ENCODE data around the gene BLACAT1. TPM values are rescaled to one million over a fixed set of nuclear protein-coding genes. Genes with fewer than 3 reads are reported as not detected.
A peak's percentile ranks its signal among the peaks of the same experiment; 100 is the strongest.
"Not testable (repeated sequence)": the region's sequence is repeated elsewhere in the genome, so short reads cannot be mapped to it uniquely, and the experiment has no call there.

Gene BLACAT1
- total RNA-seq, 4 donors from 2014 or later = 0.29 to 2.3 (median 0.99) TPM

- 81 to 88% methylated on average over 6 of the region's 6 CpGs for WGBS, 2 donors
These were observed 30.4 kb upstream of the BLACAT1 start for GRCh38 chr1:205486258-205486657.

GRCh38 chr1:205484985-205485967 is 29.4 kb upstream of the BLACAT1 start:
- Histone ChIP-seq H3K4me1 (peaks cover 8 to 30% (median 14%) of the 10 kb centered on the region in 3 donors), H3K9me3 (no peaks in the 10 kb centered on the region), H3K4me3 (no peak overlapping the region), H3K36me3 (no peaks in the 10 kb centered on the region), H3K27me3 (peaks cover 0 to 98% (median 5%) of the 10 kb centered on the region in 4 donors), H3K27ac (no peak overlapping the region)
- DNase-seq = no peak
- peak; percentile 83 to 97 (median 96) for TF ChIP-seq CTCF (IDR thresholded peaks at IDR 0.05)
- no peak for TF ChIP-seq POLR2A (IDR thresholded peaks at IDR 0.05)
- intact Hi-C loops (cut with DNase I) = loop anchor here (5.0 to 10.0 kb wide), 3 partner anchors 42 to 130 kb away; partner anchors contain the start of gene KLHDC8A
- WGBS, 2 donors = 38 to 47% methylated on average over 10 to 11 of the region's 13 CpGs

More at GRCh38 chr1:205486258-205486657, 30.4 kb upstream of the BLACAT1 start:
- TF ChIP-seq POLR2A (IDR thresholded peaks at IDR 0.05) (no peak), CTCF (IDR thresholded peaks at IDR 0.05) (no peak)
- H3K4me3 ChIP-seq = no peak overlapping the region
- H3K9me3 ChIP-seq = no peaks in the 10 kb centered on the region
- H3K27me3 ChIP-seq = peaks cover 0 to 98% (median 3%) of the 10 kb centered on the region in 4 donors
- no peak overlapping the region for H3K27ac ChIP-seq
- intact Hi-C loops (cut with DNase I) = loop anchor here (5.0 to 10.0 kb wide), 3 partner anchors 41 to 131 kb away; partner anchors contain the start of gene KLHDC8A
- DNase-seq = no peak
- H3K36me3 ChIP-seq = no peaks in the 10 kb centered on the region
- H3K4me1 ChIP-seq = peaks cover 8 to 22% (median 9%) of the 10 kb centered on the region in 3 donors

GRCh38 chr1:205483372-205483771 is 27.5 kb upstream of the BLACAT1 start:
- no peak for DNase-seq
- intact Hi-C loops (cut with DNase I) = loop anchor here (10.0 kb wide), 2 partner anchors 89 to 129 kb away; partner anchors contain the start of gene KLHDC8A
- no peak overlapping the region for H3K27ac ChIP-seq
- no peaks in the 10 kb centered on the region for H3K36me3 ChIP-seq
- peaks cover 8 to 34% (median 16%) of the 10 kb centered on the region in 3 donors for H3K4me1 ChIP-seq
- TF ChIP-seq POLR2A (IDR thresholded peaks at IDR 0.05) (no peak), CTCF (IDR thresholded peaks at IDR 0.05) (no peak)
- no peaks in the 10 kb centered on the region for H3K9me3 ChIP-seq
- WGBS, 2 donors = 51 to 58% methylated on average over 2 of the region's 2 CpGs
- H3K4me3 ChIP-seq = no peak overlapping the region
- peaks cover 0 to 98% (median 5%) of the 10 kb centered on the region in 4 donors for H3K27me3 ChIP-seq

GRCh38 chr1:205482587-205482986 is 26.7 kb upstream of the BLACAT1 start:
- not testable (repeated sequence) for H3K9me3 ChIP-seq, H3K36me3 ChIP-seq, H3K27ac ChIP-seq, DNase-seq, H3K4me3 ChIP-seq
- 86 to 93% methylated on average over 10 to 11 of the region's 11 CpGs for WGBS, 2 donors
- intact Hi-C loops (cut with DNase I) = loop anchor here (10.0 kb wide), 2 partner anchors 88 to 128 kb away; partner anchors contain the start of gene KLHDC8A
- Histone ChIP-seq H3K27me3 (peaks cover 0 to 100% (median 5%) of the 10 kb centered on the region in 4 donors), H3K4me1 (peaks cover 8 to 42% (median 19%) of the 10 kb centered on the region in 3 donors)

- WGBS, 2 donors = 17 to 21% methylated on average over 5 to 11 of the region's 15 CpGs
- Histone ChIP-seq H3K4me1 (peaks cover 8 to 46% (median 19%) of the 10 kb centered on the region in 3 donors), H3K4me3 (no peak overlapping the region), H3K9me3 (no peaks in the 10 kb centered on the region), H3K27ac (no peak overlapping the region), H3K36me3 (no peaks in the 10 kb centered on the region), H3K27me3 (peaks cover 0 to 100% (median 5%) of the 10 kb centered on the region in 4 donors)
- no peak for DNase-seq
- intact Hi-C loops (cut with DNase I) = loop anchor here (10.0 kb wide), 2 partner anchors 87 to 127 kb away; partner anchors contain the start of gene KLHDC8A
- TF ChIP-seq POLR2A (IDR thresholded peaks at IDR 0.05) (no peak), CTCF (IDR thresholded peaks at IDR 0.05) (no peak)
These were observed 25.8 kb upstream of the BLACAT1 start for GRCh38 chr1:205481629-205482151.
